DMS79 treated with DMSO at 0.1 percent for 48 hours (cell line): ENCODE measurements around the gene MAPK14.

ENCODE experiments used
- DNase-seq: peaks from one replicate; lab custom pipeline; 2025; lab: John Stamatoyannopoulos, UW

Gene MAPK14

GRCh38 chr6:36102853-36103252 is 75.2 kb downstream of the MAPK14 start:
- DNase-seq = no peak

GRCh38 chr6:36104836-36105235 is 77.2 kb downstream of the MAPK14 start:
- no peak for DNase-seq

- no peak for DNase-seq
These were observed 81.5 kb downstream of the MAPK14 start for GRCh38 chr6:36109092-36109491.

- DNase-seq = no peak
These were observed 82.4 kb downstream of the MAPK14 start for GRCh38 chr6:36110050-36110449.

- no peak for DNase-seq
These were observed 83.3 kb downstream of the MAPK14 start for GRCh38 chr6:36110863-36111262.

- DNase-seq = no peak
These were observed 83.9 kb downstream of the MAPK14 start for GRCh38 chr6:36111526-36111925.

- no peak for DNase-seq
These were observed 85.4 kb downstream of the MAPK14 start for GRCh38 chr6:36113049-36113448.

- DNase-seq = no peak
These were observed 86.1 kb downstream of the MAPK14 start for GRCh38 chr6:36113703-36114102.

GRCh38 chr6:36114798-36115408 is 87.3 kb downstream of the MAPK14 start:
- DNase-seq = no peak

GRCh38 chr6:36115412-36115811 is 87.8 kb downstream of the MAPK14 start:
- no peak for DNase-seq

GRCh38 chr6:36116066-36116864 is 88.7 kb downstream of the MAPK14 start:
- no peak for DNase-seq

- no peak for DNase-seq
These were observed 89.3 kb downstream of the MAPK14 start for GRCh38 chr6:36116943-36117342.

- no peak for DNase-seq
These were observed 90.3 kb downstream of the MAPK14 start for GRCh38 chr6:36117658-36118549.

- no peak for DNase-seq
These were observed 91.0 kb downstream of the MAPK14 start for GRCh38 chr6:36118550-36119107.

GRCh38 chr6:36119209-36119608 is 91.6 kb downstream of the MAPK14 start:
- no peak for DNase-seq

GRCh38 chr6:36120018-36120417 is 92.4 kb downstream of the MAPK14 start:
- no peak for DNase-seq

- DNase-seq = no peak
These were observed 92.9 kb downstream of the MAPK14 start for GRCh38 chr6:36120539-36120938.

- no peak for DNase-seq
These were observed 93.6 kb downstream of the MAPK14 start for GRCh38 chr6:36120979-36121786.

- no peak for DNase-seq
These were observed 94.3 kb downstream of the MAPK14 start for GRCh38 chr6:36121787-36122494.

- DNase-seq = no peak
These were observed 95.1 kb downstream of the MAPK14 start for GRCh38 chr6:36122495-36123269.
